ENCODE measurements around the gene NAA30. TPM values are rescaled to one million over a fixed set of nuclear protein-coding genes. Genes with fewer than 3 reads are reported as not detected.

The NAA30 gene
- total RNA-seq, 1 experiment from 2014 or later = 17.8 TPM

- DNase-seq (ENCODE audit: low spot score) (no peak), ATAC-seq (no peak)
- no peak for TF ChIP-seq TEAD1 (CRISPR knock-in tag; IDR thresholded peaks at IDR 0.05)
- TF ChIP-seq NR2C2 (CRISPR knock-in tag; IDR thresholded peaks at IDR 0.05) = no peak
- TF ChIP-seq ARID4B (CRISPR knock-in tag; IDR thresholded peaks at IDR 0.05; ENCODE audit: borderline replicate concordance) = no peak
- TF ChIP-seq CBFB (CRISPR knock-in tag; IDR thresholded peaks at IDR 0.05; ENCODE audit: low read depth) = no peak
- no peak for TF ChIP-seq ZNF671 (CRISPR knock-in tag; IDR thresholded peaks at IDR 0.05)
- TF ChIP-seq MYBL2 (CRISPR knock-in tag; IDR thresholded peaks at IDR 0.05) = no peak
- no peak for TF ChIP-seq AFF4 (CRISPR knock-in tag; IDR thresholded peaks at IDR 0.05; ENCODE audit: borderline replicate concordance)
- TF ChIP-seq ZNF219 (CRISPR knock-in tag; IDR thresholded peaks at IDR 0.05; ENCODE audit: borderline replicate concordance) = no peak
- no peak for TF ChIP-seq ATF6 (CRISPR knock-in tag; IDR thresholded peaks at IDR 0.05)
- TF ChIP-seq ZNF317 (CRISPR knock-in tag; IDR thresholded peaks at IDR 0.05; ENCODE audit: borderline replicate concordance, low read depth) = no peak
- TF ChIP-seq RELA (CRISPR knock-in tag; IDR thresholded peaks at IDR 0.05; ENCODE audit: borderline replicate concordance) = no peak
- no peak for TF ChIP-seq FOXP4 (CRISPR knock-in tag; IDR thresholded peaks at IDR 0.05)
- no peak for TF ChIP-seq PRRX2 (CRISPR knock-in tag; IDR thresholded peaks at IDR 0.05)
- no peak for TF ChIP-seq TEAD4 (CRISPR knock-in tag; IDR thresholded peaks at IDR 0.05)
- Mint-ChIP-seq H3K27me3 (ENCODE audit: low read depth) (no peaks in the 10 kb centered on the region), H3K4me1 (no peaks in the 10 kb centered on the region), H3K27ac (no peak overlapping the region), H3K9me3 (no peaks in the 10 kb centered on the region), H3K4me3 (no peak overlapping the region), H3K36me3 (peaks cover 4% of the 10 kb centered on the region; the same call in 1 of the 2 replicates)
- CTCF ChIA-PET = interaction anchor here (0.6 kb wide), 1 partner anchor 112 kb away, joined by 4 read pairs; no protein-coding TSS in a partner anchor
- POLR2A ChIA-PET = no interaction called here
Measured at GRCh38 chr14:57412341-57412740, 22.0 kb downstream of the NAA30 start.
